GM18951 (cell line): ENCODE data around the gene TECR.
"Not testable (repeated sequence)": the region's sequence is repeated elsewhere in the genome, so short reads cannot be mapped to it uniquely, and the experiment has no call there.

Experiments used
- POLR2A ChIP-seq: IDR thresholded peaks from 4 replicates; pipeline ENCODE4 v1.6.1; 2011; ENCODE audit warnings: mild to moderate bottlenecking; ENCODE audit not compliant: insufficient read length, insufficient read depth; ENCODE audit errors: extremely low read depth
- in situ Hi-C: fragments of 300-500 bp; cut with MboI; formaldehyde crosslinking; loops from one replicate; pipeline ENCODE4 v1.12.0; 2022; ENCODE audit warnings: low sequenced_read_pairs, mixed read lengths, inconsistent platforms; ENCODE audit not compliant: unreplicated experiment

Gene TECR

DNA sequence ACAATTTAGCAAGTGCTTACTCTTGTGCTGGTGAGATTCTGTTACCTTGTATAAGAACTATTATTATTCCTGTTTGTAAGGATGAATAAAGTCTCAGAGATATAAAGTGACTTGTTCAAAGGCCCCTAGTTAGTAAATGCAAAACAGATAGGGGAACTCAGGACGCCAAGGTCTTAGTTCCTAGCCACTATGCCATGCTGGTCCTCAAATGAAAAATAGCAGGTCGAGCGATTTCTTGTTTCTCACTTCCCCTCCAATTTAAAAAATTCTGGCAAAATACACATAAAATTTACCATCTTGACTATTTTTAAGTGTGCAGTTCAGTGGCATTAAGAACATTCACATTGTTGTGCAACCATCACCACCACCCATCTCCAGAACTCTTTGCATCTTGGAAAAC lies 1.1 kb downstream of the TECR start:
- in situ Hi-C loops: no loop called here
- TF ChIP-seq POLR2A: no peak

GRCh38 chr19:14533450-14533849 lies 4.1 kb downstream of the TECR start:
- no peak for TF ChIP-seq POLR2A
- in situ Hi-C loops: no loop called here

DNA sequence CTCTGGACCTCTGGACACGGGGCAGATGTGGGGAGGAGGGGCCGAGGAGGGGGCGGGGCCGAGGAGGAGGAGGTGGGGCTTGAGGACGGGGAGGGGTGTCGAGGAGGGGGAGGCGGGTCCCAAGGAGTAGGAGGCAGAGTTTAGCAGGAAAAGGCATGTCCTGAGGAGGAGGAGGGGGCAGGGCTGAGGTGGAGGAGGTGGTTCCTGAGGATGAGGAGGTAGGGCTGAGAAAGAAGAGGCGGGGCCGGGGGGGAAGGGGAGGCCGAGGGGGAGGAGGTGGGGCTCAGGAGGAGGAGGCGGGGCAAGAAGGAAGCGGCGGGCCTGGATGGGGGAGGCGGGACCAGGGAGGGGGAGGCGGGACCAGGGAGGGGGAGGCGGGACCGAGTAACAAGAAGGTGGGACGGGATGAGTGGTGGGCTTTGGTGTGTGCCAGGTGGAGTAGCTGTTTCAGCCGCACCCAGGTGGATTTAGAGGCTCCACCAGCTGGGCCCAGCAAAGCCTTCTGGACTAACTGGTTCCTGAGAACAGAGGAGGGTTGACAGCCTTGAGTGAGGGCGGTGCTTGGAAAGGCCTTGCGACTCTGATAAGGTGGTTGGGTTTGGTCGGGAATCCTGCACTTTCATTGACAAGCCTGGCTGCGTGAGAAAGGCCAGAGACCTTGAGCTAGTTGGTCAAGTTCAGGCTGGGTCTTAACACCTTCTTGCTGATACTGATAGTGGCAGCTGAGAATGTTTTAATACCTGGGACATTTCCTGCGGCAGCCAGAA lies 7.7 kb downstream of the TECR start:
- in situ Hi-C loops: no loop called here
- no peak for TF ChIP-seq POLR2A

DNA sequence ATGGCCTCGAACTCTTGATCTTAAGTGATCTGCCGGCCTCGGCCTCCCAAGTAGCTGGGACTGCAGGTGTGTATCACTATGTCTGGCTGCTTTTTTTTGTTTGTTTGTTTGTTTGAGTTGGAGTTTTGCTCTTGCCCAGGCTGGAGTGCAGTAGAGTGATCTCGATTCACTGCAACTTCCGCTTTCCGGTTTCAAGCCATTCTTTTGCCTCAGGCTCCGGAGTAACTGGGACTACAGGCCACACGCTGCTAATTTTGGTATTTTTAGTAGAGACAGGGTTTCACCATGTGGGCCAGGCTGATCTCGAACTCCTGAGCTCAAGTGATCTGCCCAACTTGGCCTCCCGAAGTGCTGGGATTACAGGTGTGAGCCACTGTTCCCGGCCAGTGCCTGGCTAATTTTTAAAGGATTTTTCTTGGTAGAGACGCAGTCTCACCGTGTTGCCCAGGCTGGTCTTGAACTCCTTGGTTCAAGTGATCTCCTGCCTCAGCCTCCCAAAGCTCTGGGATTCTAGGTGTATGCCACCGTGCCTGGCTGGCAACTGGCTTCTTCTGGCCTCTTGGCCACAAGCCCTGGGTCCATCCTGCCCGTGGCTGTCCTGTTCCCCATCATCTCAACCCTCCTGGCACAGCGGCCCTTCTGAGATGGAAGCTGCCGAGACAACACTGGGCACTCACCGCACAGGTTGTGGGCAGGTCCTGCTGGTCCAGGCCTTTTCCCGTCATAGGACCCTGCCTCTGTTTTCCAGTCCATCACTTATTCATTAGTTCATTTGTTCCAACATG lies 11.5 kb downstream of the TECR start:
- in situ Hi-C loops: no loop called here
- TF ChIP-seq POLR2A: no peak

DNA sequence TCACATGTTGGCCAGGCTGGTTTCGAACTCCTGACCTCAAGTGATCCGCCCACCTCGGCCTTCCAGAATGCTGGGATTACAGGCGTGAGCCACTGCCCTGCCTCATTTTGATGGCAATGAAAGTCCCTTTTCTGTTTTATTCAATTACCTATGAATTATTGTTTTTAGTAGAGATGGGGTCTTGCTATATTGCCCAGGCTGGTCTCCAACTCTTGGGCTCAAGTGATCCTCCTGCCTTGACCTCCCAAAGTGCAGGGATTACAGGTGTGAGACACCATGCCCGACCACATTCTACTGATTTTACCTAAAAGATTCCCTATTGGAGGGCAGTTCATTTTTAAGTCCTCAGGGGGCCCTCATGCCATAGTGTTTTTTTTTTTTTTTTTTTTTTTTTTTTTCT lies 12.6 kb downstream of the TECR start:
- in situ Hi-C loops: not testable (repeated sequence)

GRCh38 chr19:14542711-14543328 lies 13.4 kb downstream of the TECR start:
- in situ Hi-C loops: no loop called here
- TF ChIP-seq POLR2A: no peak

DNA sequence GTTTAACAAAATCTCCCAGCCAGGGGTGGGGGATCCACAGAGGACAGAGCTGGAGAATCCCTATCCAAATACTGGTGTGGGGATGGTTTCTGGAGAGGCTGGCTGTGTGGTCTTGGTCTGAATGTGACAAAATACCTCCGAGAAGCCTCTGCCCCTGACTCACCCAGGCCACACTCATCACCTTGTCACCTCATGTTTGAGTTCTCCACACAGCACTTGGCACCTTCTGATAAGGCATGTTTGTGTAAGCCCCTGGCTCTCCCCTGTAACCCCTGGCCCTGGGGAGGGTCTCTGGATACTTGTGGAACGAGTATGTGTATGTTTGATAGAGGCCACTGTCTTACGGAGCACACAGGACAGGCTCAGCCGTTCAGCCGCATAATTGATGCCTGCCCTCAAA lies 14.7 kb downstream of the TECR start:
- in situ Hi-C loops: no loop called here
- TF ChIP-seq POLR2A: no peak

GRCh38 chr19:14544977-14545715 lies 15.8 kb downstream of the TECR start:
- TF ChIP-seq POLR2A: no peak
- in situ Hi-C loops: no loop called here

- no peak for TF ChIP-seq POLR2A
- in situ Hi-C loops: no loop called here
Observed at GRCh38 chr19:14545716-14546082, 16.3 kb downstream of the TECR start.

GRCh38 chr19:14550201-14550754 lies 20.9 kb downstream of the TECR start:
- TF ChIP-seq POLR2A: no peak
- in situ Hi-C loops: no loop called here

DNA sequence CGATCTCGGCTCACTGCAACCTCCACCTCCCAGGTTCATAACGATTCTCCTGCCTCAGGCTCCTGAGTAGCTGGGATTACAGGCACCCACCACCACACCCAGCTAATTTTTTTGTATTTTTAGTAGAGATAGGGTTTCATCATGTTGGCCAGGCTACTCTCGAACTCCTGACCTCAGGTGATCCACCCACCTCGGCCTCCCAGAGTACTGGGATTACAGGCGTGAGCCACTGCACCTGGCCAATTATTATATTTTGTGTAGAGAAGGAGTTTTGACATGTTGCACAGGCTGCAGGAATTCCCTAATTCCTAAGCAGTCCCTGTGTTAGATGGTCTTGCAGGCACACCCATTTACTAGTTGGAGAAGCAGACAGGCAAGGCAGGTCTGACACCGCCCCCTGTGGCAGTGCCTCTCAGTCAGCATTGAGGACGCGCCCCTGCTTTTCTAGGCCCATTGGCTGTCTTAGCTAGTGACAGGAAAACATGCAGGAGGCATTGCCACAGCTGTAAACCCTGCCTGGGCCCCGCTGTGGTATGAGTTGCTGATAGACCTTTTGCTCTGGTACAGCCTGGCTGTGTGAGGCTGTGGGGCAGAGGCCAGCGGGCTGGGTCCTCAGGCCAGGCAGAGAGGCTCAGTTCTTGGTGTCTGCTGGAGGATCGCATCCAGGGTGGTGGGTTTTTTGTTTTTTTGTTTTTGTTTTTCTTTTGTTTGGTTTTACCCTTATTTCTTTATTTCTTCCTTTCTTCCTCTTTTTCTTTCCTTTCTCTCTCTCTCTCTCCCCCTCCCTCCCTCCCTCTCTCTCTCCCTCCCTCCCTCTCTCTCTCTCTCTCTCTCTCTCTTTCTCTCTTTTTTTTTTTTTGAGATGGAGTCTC lies 22.0 kb downstream of the TECR start:
- in situ Hi-C loops: not testable (repeated sequence)

GRCh38 chr19:14552006-14552360 lies 22.6 kb downstream of the TECR start:
- in situ Hi-C loops: not testable (repeated sequence)
